ENCODE measurements around the gene DLEU7.

Gene DLEU7

DNA sequence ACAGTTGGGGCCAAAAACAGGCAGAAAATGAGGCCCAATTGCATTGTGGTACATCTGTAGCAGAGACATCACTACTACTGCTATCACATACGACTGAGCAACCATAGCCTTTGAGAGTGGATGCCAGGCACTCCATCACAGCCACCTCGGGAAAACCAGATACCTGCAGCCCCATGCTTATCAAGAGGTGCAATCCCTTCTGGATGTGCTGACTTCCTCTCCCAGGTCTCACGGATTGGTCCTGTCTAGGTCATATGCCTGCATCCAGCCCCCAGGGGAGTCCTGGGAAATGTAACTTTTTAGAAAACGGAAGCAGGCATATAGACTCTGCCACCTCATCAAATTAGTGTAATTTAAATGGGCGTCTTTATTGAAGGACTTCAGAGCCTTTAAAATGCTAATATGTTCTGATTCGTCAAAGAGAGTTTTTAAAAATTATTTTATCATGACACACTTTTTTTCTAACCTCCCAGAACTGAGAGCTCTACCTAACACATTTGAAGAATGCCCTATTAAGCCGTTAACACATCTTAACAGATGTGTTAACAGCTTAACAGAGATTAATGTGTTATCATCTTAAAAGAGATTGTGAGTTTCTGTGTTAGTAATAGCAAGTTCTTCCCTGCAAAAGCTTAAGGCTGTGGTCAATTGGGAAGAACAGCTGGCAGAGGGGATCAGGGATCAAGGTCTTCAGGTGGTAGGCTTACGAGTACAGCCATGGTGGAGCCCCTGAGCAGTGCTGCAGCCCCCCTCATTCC, 63.9 kb downstream of the DLEU7 start:
- no peaks in the 10 kb centered on the region for H3K36me3 ChIP-seq (ENCODE audit: control insufficient read depth, insufficient read depth, low read length)
- 92 to 95% methylated on average over 6 to 8 of the region's 8 CpGs for WGBS, 2 experiments
- H3K27ac ChIP-seq (ENCODE audit: insufficient read depth, low read depth, low read length, poor library complexity, severe bottlenecking), result no peak overlapping the region
- H3K27me3 ChIP-seq (ENCODE audit: control insufficient read depth, insufficient read depth, low read length, poor library complexity, severe bottlenecking), result no peaks in the 10 kb centered on the region
- H3K4me3 ChIP-seq (ENCODE audit: insufficient read depth, low read depth, low read length), result no peak overlapping the region
- H3K4me1 ChIP-seq (ENCODE audit: control insufficient read depth, insufficient read depth, low read length), result no peaks in the 10 kb centered on the region
- H3K9me3 ChIP-seq (ENCODE audit: control insufficient read depth, low read length), result no peaks in the 10 kb centered on the region

Measured in ectodermal cell (in vitro differentiated cells).